H9 (cell line): ENCODE measurements around the gene ASTN2. TPM values are rescaled to one million over a fixed set of nuclear protein-coding genes. Genes with fewer than 3 reads are reported as not detected.

ENCODE experiments used
- DNase-seq: peaks from one replicate; pipeline ENCODE4 v3.0.0-alpha.2; 2017
- H2AFZ ChIP-seq: one replicate; pipeline ENCODE4 v1.6.1; 2013; ENCODE audit warnings: mild to moderate bottlenecking, low read length, control low read depth, moderate library complexity
- H2AK5ac ChIP-seq: 2 replicates; pipeline ENCODE4 v1.6.1; 2013; ENCODE audit warnings: low read length, control low read depth, mixed read lengths; ENCODE audit not compliant: insufficient read length
- H2BK120ac ChIP-seq: one replicate; pipeline ENCODE4 v1.6.1; 2013; ENCODE audit warnings: low read depth, mild to moderate bottlenecking, low read length, control low read depth, inconsistent platforms; ENCODE audit not compliant: poor library complexity, severe bottlenecking
- H2BK12ac ChIP-seq: 2 replicates; pipeline ENCODE4 v1.6.1; 2013; ENCODE audit warnings: low read length, control low read depth, mixed read lengths, low read depth; ENCODE audit not compliant: insufficient read length
- H2BK15ac ChIP-seq: 2 replicates; pipeline ENCODE4 v1.6.1; 2013; ENCODE audit warnings: low read depth, low read length, control low read depth
- H2BK20ac ChIP-seq: one replicate; pipeline ENCODE4 v1.6.1; 2013; ENCODE audit warnings: low read depth, mild to moderate bottlenecking, low read length, control low read depth, inconsistent platforms; ENCODE audit not compliant: poor library complexity, severe bottlenecking
- H2BK5ac ChIP-seq: 2 replicates; pipeline ENCODE4 v1.6.1; 2013; ENCODE audit warnings: low read length, control low read depth, mixed read lengths; ENCODE audit not compliant: insufficient read length
- H3K14ac ChIP-seq: 2 replicates; pipeline ENCODE4 v1.6.1; 2013; ENCODE audit warnings: low read length, control low read depth; ENCODE audit not compliant: insufficient read depth
- H3K18ac ChIP-seq: 2 replicates; pipeline ENCODE4 v1.6.1; 2013; ENCODE audit warnings: low read depth, mild to moderate bottlenecking, mixed read lengths, low read length, control low read depth; ENCODE audit not compliant: insufficient read length
- H3K23ac ChIP-seq: 2 replicates; pipeline ENCODE4 v1.6.1; 2013; ENCODE audit warnings: low read length, control low read depth, mixed read lengths, low read depth; ENCODE audit not compliant: insufficient read length
- H3K23me2 ChIP-seq: 2 replicates; pipeline ENCODE4 v1.6.1; 2013; ENCODE audit warnings: low read depth, mild to moderate bottlenecking, mixed read lengths, low read length, control low read depth; ENCODE audit not compliant: insufficient read length, poor library complexity, severe bottlenecking
- H3K27ac ChIP-seq: 2 replicates; pipeline ENCODE4 v1.5.1; 2013; ENCODE audit warnings: low read length, control low read depth, mixed read lengths, low read depth; ENCODE audit not compliant: insufficient read length
- H3K27me3 ChIP-seq: 2 replicates; pipeline ENCODE4 v1.6.1; 2013; ENCODE audit warnings: low read length, control low read depth, inconsistent platforms; ENCODE audit not compliant: insufficient read depth
- H3K4ac ChIP-seq: 2 replicates; pipeline ENCODE4 v1.6.1; 2013; ENCODE audit warnings: low read depth, mild to moderate bottlenecking, control low read depth, inconsistent platforms, low read length, moderate library complexity
- H3K4me1 ChIP-seq: 2 replicates; pipeline ENCODE4 v1.6.1; 2013; ENCODE audit warnings: low read length, control low read depth, inconsistent platforms; ENCODE audit not compliant: insufficient read depth
- H3K4me2 ChIP-seq: 2 replicates; pipeline ENCODE4 v1.6.1; 2013; ENCODE audit warnings: low read length, control low read depth, mixed read lengths; ENCODE audit not compliant: insufficient read length, insufficient read depth
- H3K56ac ChIP-seq: 2 replicates; pipeline ENCODE4 v1.6.1; 2013; ENCODE audit warnings: low read depth, mild to moderate bottlenecking, mixed read lengths, low read length, control low read depth; ENCODE audit not compliant: insufficient read length
- H3K79me1 ChIP-seq: 2 replicates; pipeline ENCODE4 v1.6.1; 2013; ENCODE audit warnings: low read depth, mild to moderate bottlenecking, moderate library complexity, low read length, control low read depth, inconsistent platforms; ENCODE audit not compliant: insufficient read depth, poor library complexity, severe bottlenecking
- H3K79me2 ChIP-seq: 2 replicates; pipeline ENCODE4 v1.6.1; 2013; ENCODE audit warnings: low read length, control low read depth, inconsistent platforms; ENCODE audit not compliant: insufficient read depth
- H3K9ac ChIP-seq: 2 replicates; pipeline ENCODE4 v1.6.1; 2013; ENCODE audit warnings: low read length, control low read depth, mixed read lengths; ENCODE audit not compliant: insufficient read length; ENCODE audit errors: extremely low read depth
- H3K9me3 ChIP-seq: one replicate; pipeline ENCODE4 v1.6.1; 2013; ENCODE audit warnings: low read depth, low read length, inconsistent platforms; ENCODE audit not compliant: control insufficient read depth
- H3T11ph ChIP-seq: one replicate; pipeline ENCODE4 v1.6.1; 2013; ENCODE audit warnings: mild to moderate bottlenecking, low read length, control low read depth, inconsistent platforms
- H4K20me1 ChIP-seq: one replicate; pipeline ENCODE4 v1.6.1; 2013; ENCODE audit not compliant: control insufficient read depth, insufficient read length, insufficient read depth
- H4K5ac ChIP-seq: 2 replicates; pipeline ENCODE4 v1.6.1; 2013; ENCODE audit warnings: low read depth, mild to moderate bottlenecking, mixed read lengths, low read length, control low read depth; ENCODE audit not compliant: insufficient read length
- H4K8ac ChIP-seq: replicated peaks from 2 replicates; pipeline ENCODE4 v1.6.1; 2013; ENCODE audit warnings: low read length, control low read depth, mixed read lengths, low read depth; ENCODE audit not compliant: insufficient read length
- H4K91ac ChIP-seq: 2 replicates; pipeline ENCODE4 v1.6.1; 2013; ENCODE audit warnings: low read depth, mild to moderate bottlenecking, moderate library complexity, mixed read lengths, low read length, control low read depth; ENCODE audit not compliant: insufficient read length
- H3K27ac Mint-ChIP-seq, 3 experiments: 2 replicates in 2 of 3; 3 replicates in 1 of 3; pipeline ENCODE4 v1.8.0; 2020 to 2021; ENCODE audit warnings: mixed read lengths in 3 of 3, mild to moderate bottlenecking in 1 of 3, moderate library complexity in 1 of 3
- H3K27me3 Mint-ChIP-seq: 2 replicates; pipeline ENCODE4 v1.8.0; 2021; ENCODE audit warnings: low read depth, mild to moderate bottlenecking, moderate library complexity, mixed read lengths
- H3K36me3 Mint-ChIP-seq, 3 experiments: 2 replicates in 2 of 3; 3 replicates in 1 of 3; pipeline ENCODE4 v1.8.0; 2020 to 2021; ENCODE audit warnings: low read depth in 3 of 3, mixed read lengths in 3 of 3; ENCODE audit not compliant: insufficient read depth in 1 of 3
- H3K4me1 Mint-ChIP-seq, 2 experiments: 2 replicates each; pipeline ENCODE4 v1.8.0; 2020; ENCODE audit warnings: mixed read lengths in 2 of 2
- H3K4me3 Mint-ChIP-seq, 2 experiments: 2 replicates in 1 of 2; 3 replicates in 1 of 2; pipeline ENCODE4 v1.8.0; 2020 to 2021; ENCODE audit warnings: mild to moderate bottlenecking in 2 of 2, mixed read lengths in 2 of 2, moderate library complexity in 1 of 2
- H3K9me3 Mint-ChIP-seq, 2 experiments: 2 replicates in 1 of 2; 3 replicates in 1 of 2; pipeline ENCODE4 v1.8.0; 2020; ENCODE audit warnings: mild to moderate bottlenecking in 2 of 2, mixed read lengths in 2 of 2, moderate library complexity in 1 of 2
- total RNA-seq: library from RNA; stranded (reverse); gene quantifications from 2 replicates; pipeline ENCODE4 v1.2.1, GENCODE V29; 2021
- TF ChIP-seq, protein P1 (sequence below): fragments of 200-600 bp; sonication (generic); conservative IDR thresholded peaks from 3 replicates; pipeline ENCODE4 v1.8.0; 2021; ENCODE audit warnings: antibody characterized with exemption, mild to moderate bottlenecking

Gene ASTN2
- total RNA-seq, 1 experiment from 2014 or later = 9.7 TPM

DNA sequence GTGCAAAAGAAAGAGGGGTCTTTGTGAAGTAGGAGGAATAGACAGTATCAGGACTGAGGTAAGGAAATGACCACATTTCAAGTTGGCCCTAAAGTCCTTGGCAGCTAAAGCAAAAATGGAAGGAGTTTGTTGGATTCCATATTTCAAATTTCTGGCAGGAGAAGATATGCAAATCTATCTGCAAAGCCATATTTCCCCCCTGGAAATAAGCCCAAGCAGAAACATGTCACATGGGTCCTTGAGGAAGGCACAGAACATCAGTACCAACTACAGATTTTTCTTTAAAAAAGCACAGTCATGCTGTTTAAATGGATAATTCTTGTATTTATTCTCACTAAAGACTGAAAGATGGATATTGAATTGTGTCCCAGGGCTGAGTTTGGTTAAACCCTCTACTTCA is 404.8 kb downstream of the ASTN2 start:
- H3K4me1 Mint-ChIP-seq = peaks cover 7 to 9% of the 10 kb centered on the region in 2 experiments

More for the DNA sequence above, 404.8 kb downstream of the ASTN2 start:
- Histone ChIP-seq H2BK15ac (no peak overlapping the region), H3K23ac (no peak overlapping the region), H3K27me3 (no peaks in the 10 kb centered on the region), H3T11ph (no peak overlapping the region), H3K4me2 (no peak overlapping the region), H3K79me1 (no peaks in the 10 kb centered on the region), H2AFZ (no peak overlapping the region), H2AK5ac (no peak overlapping the region), H3K4ac (no peak overlapping the region), H3K56ac (no peak overlapping the region), H2BK20ac (no peak overlapping the region), H3K14ac (no peak overlapping the region), H3K23me2 (no peaks in the 10 kb centered on the region), H4K8ac (no peak overlapping the region), H4K91ac (no peak overlapping the region), H3K18ac (no peak overlapping the region), H3K27ac (no peak overlapping the region), H2BK12ac (no peak overlapping the region), H4K5ac (no peak overlapping the region), H3K79me2 (no peaks in the 10 kb centered on the region), H4K20me1 (no peaks in the 10 kb centered on the region), H2BK5ac (no peak overlapping the region), H2BK120ac (no peak overlapping the region), H3K9me3 (no peaks in the 10 kb centered on the region), H3K4me1 (no peaks in the 10 kb centered on the region), H3K9ac (no peak overlapping the region)
- Mint-ChIP-seq H3K27ac (no peak overlapping the region), H3K9me3 (no peaks in the 10 kb centered on the region), H3K27me3 (no peaks in the 10 kb centered on the region), H3K4me3 (no peak overlapping the region), H3K36me3 (no peaks in the 10 kb centered on the region)
- TF ChIP-seq, protein P1, sequence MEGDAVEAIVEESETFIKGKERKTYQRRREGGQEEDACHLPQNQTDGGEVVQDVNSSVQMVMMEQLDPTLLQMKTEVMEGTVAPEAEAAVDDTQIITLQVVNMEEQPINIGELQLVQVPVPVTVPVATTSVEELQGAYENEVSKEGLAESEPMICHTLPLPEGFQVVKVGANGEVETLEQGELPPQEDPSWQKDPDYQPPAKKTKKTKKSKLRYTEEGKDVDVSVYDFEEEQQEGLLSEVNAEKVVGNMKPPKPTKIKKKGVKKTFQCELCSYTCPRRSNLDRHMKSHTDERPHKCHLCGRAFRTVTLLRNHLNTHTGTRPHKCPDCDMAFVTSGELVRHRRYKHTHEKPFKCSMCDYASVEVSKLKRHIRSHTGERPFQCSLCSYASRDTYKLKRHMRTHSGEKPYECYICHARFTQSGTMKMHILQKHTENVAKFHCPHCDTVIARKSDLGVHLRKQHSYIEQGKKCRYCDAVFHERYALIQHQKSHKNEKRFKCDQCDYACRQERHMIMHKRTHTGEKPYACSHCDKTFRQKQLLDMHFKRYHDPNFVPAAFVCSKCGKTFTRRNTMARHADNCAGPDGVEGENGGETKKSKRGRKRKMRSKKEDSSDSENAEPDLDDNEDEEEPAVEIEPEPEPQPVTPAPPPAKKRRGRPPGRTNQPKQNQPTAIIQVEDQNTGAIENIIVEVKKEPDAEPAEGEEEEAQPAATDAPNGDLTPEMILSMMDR = no peak
- DNase-seq = no peak
